Fibroblast of the aortic adventitia (primary cell): ENCODE measurements around the gene CEP70. TPM values are rescaled to one million over a fixed set of nuclear protein-coding genes. Genes with fewer than 3 reads are reported as not detected.
"Not testable (repeated sequence)": the region's sequence is repeated elsewhere in the genome, so short reads cannot be mapped to it uniquely, and the experiment has no call there.

ENCODE experiments used
- DNase-seq: peaks from one replicate; pipeline ENCODE4 v3.0.0-alpha.2; 2010; ENCODE audit warnings: low read depth
- H3K4me3 ChIP-seq: 2 replicates; pipeline ENCODE4 v1.5.1; 2011; ENCODE audit warnings: low read depth, mild to moderate bottlenecking, control low read depth, low read length, moderate library complexity
- CTCF ChIP-seq: IDR thresholded peaks from 2 replicates; pipeline ENCODE4 v1.5.1; 2011; ENCODE audit warnings: mild to moderate bottlenecking, low read length, control low read depth, inconsistent platforms; ENCODE audit not compliant: insufficient read depth
- total RNA-seq: library from RNA; depleted of rRNA; stranded (reverse); fragments of >200 nt; gene quantifications from 2 replicates; pipeline ENCODE4 v1.2.3, GENCODE V29; 2012; ENCODE audit warnings: low replicate concordance

The CEP70 gene
- total RNA-seq, 1 donor = 14.6 TPM

- no peak for DNase-seq
- no peak for TF ChIP-seq CTCF
- H3K4me3 ChIP-seq = no peak overlapping the region
These were observed 33.6 kb downstream of the CEP70 start for GRCh38 chr3:138560501-138560900.

GRCh38 chr3:138559134-138559533 lies 34.9 kb downstream of the CEP70 start:
- no peak for DNase-seq
- no peak for TF ChIP-seq CTCF

GRCh38 chr3:138554775-138555174 lies 39.3 kb downstream of the CEP70 start:
- not testable (repeated sequence) for DNase-seq, H3K4me3 ChIP-seq

More at GRCh38 chr3:138559134-138559533, 34.9 kb downstream of the CEP70 start:
- no peak overlapping the region for H3K4me3 ChIP-seq

GRCh38 chr3:138550958-138551357 lies 43.1 kb downstream of the CEP70 start:
- not testable (repeated sequence) for DNase-seq, H3K4me3 ChIP-seq

GRCh38 chr3:138549179-138549977 lies 44.7 kb downstream of the CEP70 start:
- no peak for TF ChIP-seq CTCF
- DNase-seq = no peak

GRCh38 chr3:138547342-138547975 lies 46.6 kb downstream of the CEP70 start:
- no peak for DNase-seq
- H3K4me3 ChIP-seq = no peak overlapping the region
- TF ChIP-seq CTCF = no peak

More at GRCh38 chr3:138549179-138549977, 44.7 kb downstream of the CEP70 start:
- H3K4me3 ChIP-seq = no peak overlapping the region

- no peak for DNase-seq
- no peak for TF ChIP-seq CTCF
- H3K4me3 ChIP-seq = no peak overlapping the region
These were observed 49.5 kb downstream of the CEP70 start for GRCh38 chr3:138544546-138544945.
